Neural cell (in vitro differentiated cells): ENCODE results near the gene UGT3A2.

ENCODE experiments used
- EP300 ChIP-seq: fragments of 450-650 bp; conservative IDR thresholded peaks from 2 replicates; pipeline ENCODE4 v1.6.1; 2014; ENCODE audit warnings: antibody characterized with exemption, mild to moderate bottlenecking, moderate library complexity; ENCODE audit not compliant: poor library complexity, severe bottlenecking
- EZH2 ChIP-seq: fragments of 200-600, 300-800 bp; shearing (Covaris generic), sonication (generic); IDR thresholded peaks from 2 replicates; pipeline ENCODE4 v1.6.1; 2014; ENCODE audit warnings: antibody characterized with exemption, low read length, borderline replicate concordance, mild to moderate bottlenecking; ENCODE audit not compliant: insufficient read depth, poor library complexity, severe bottlenecking
- MXI1 ChIP-seq: fragments of 450-650 bp; conservative IDR thresholded peaks from 2 replicates; pipeline ENCODE4 v1.6.1; 2014; ENCODE audit warnings: antibody characterized with exemption, mild to moderate bottlenecking; ENCODE audit not compliant: poor library complexity, severe bottlenecking
- POLR2AphosphoS5 ChIP-seq: IDR thresholded peaks from 2 replicates; pipeline ENCODE4 v1.6.1; 2012
- RAD21 ChIP-seq: fragments of 450-650 bp; conservative IDR thresholded peaks from 2 replicates; pipeline ENCODE4 v1.6.1; 2014; ENCODE audit warnings: antibody characterized with exemption, mild to moderate bottlenecking, moderate library complexity
- REST ChIP-seq: IDR thresholded peaks from 2 replicates; pipeline ENCODE4 v1.6.1; 2012; ENCODE audit warnings: borderline replicate concordance
- SMC3 ChIP-seq: fragments of 450-650 bp; conservative IDR thresholded peaks from 2 replicates; pipeline ENCODE4 v1.6.1; 2014; ENCODE audit warnings: antibody characterized with exemption, mild to moderate bottlenecking, moderate library complexity; ENCODE audit not compliant: poor library complexity
- TF ChIP-seq, protein P1 (sequence below): fragments of 450-650 bp; IDR thresholded peaks from 2 replicates; pipeline ENCODE4 v1.5.1; 2014; ENCODE audit warnings: antibody characterized with exemption, mild to moderate bottlenecking, moderate library complexity; ENCODE audit not compliant: poor library complexity, severe bottlenecking

GRCh38 chr5:36052538-36052937 lies 14.1 kb downstream of the UGT3A2 start:
- TF ChIP-seq, protein P1, sequence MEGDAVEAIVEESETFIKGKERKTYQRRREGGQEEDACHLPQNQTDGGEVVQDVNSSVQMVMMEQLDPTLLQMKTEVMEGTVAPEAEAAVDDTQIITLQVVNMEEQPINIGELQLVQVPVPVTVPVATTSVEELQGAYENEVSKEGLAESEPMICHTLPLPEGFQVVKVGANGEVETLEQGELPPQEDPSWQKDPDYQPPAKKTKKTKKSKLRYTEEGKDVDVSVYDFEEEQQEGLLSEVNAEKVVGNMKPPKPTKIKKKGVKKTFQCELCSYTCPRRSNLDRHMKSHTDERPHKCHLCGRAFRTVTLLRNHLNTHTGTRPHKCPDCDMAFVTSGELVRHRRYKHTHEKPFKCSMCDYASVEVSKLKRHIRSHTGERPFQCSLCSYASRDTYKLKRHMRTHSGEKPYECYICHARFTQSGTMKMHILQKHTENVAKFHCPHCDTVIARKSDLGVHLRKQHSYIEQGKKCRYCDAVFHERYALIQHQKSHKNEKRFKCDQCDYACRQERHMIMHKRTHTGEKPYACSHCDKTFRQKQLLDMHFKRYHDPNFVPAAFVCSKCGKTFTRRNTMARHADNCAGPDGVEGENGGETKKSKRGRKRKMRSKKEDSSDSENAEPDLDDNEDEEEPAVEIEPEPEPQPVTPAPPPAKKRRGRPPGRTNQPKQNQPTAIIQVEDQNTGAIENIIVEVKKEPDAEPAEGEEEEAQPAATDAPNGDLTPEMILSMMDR: no peak
- TF ChIP-seq REST (no peak), RAD21 (no peak), EZH2 (no peak), SMC3 (no peak), EP300 (no peak), MXI1 (no peak), POLR2AphosphoS5 (no peak)
